ENCODE data around the gene CKB.
A peak's percentile ranks its signal among the peaks of the same experiment; 100 is the strongest.
"Not testable (repeated sequence)": the region's sequence is repeated elsewhere in the genome, so short reads cannot be mapped to it uniquely, and the experiment has no call there.

The CKB gene

GRCh38 chr14:103528587-103529382, 6.2 kb upstream of the CKB start, which contains the start of gene TRMT61A:
TRMT61A (plus strand) TSS chr14:103529196; CDS start chr14:103529979, 783 bp downstream.
- peak; percentile 82 for DNase-seq (ENCODE audit: extremely low read depth, insufficient read length)
- H3K27me3 ChIP-seq (replicated peaks; ENCODE audit: control insufficient read depth, insufficient read depth, low read length), result no peaks in the 10 kb centered on the region
- peak within 1 kb of the TSS; percentile 81 for H3K4me3 ChIP-seq (replicated peaks; ENCODE audit: low read depth, low read length)
- TF ChIP-seq, protein P1, sequence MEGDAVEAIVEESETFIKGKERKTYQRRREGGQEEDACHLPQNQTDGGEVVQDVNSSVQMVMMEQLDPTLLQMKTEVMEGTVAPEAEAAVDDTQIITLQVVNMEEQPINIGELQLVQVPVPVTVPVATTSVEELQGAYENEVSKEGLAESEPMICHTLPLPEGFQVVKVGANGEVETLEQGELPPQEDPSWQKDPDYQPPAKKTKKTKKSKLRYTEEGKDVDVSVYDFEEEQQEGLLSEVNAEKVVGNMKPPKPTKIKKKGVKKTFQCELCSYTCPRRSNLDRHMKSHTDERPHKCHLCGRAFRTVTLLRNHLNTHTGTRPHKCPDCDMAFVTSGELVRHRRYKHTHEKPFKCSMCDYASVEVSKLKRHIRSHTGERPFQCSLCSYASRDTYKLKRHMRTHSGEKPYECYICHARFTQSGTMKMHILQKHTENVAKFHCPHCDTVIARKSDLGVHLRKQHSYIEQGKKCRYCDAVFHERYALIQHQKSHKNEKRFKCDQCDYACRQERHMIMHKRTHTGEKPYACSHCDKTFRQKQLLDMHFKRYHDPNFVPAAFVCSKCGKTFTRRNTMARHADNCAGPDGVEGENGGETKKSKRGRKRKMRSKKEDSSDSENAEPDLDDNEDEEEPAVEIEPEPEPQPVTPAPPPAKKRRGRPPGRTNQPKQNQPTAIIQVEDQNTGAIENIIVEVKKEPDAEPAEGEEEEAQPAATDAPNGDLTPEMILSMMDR (IDR thresholded peaks at IDR 0.05; ENCODE audit: insufficient read depth, low read length, poor library complexity, severe bottlenecking), result no peak
- peaks cover 10% of the 10 kb centered on the region for H3K36me3 ChIP-seq (ENCODE audit: control insufficient read depth, insufficient read depth, low read length)

- peaks cover 10% of the 10 kb centered on the region for H3K36me3 ChIP-seq (ENCODE audit: control insufficient read depth, insufficient read depth, low read length)
- no peak for DNase-seq (ENCODE audit: extremely low read depth, insufficient read length)
- peak overlapping the region; percentile 81 for H3K4me3 ChIP-seq (replicated peaks; ENCODE audit: low read depth, low read length)
- H3K27me3 ChIP-seq (replicated peaks; ENCODE audit: control insufficient read depth, insufficient read depth, low read length), result no peaks in the 10 kb centered on the region
- TF ChIP-seq, protein P1 (IDR thresholded peaks at IDR 0.05; ENCODE audit: insufficient read depth, low read length, poor library complexity, severe bottlenecking), result no peak
These were observed 5.5 kb upstream of the CKB start for GRCh38 chr14:103528146-103528586.

- Histone ChIP-seq H3K4me3 (replicated peaks; ENCODE audit: low read depth, low read length) (peak overlapping the region; percentile 81), H3K27me3 (replicated peaks; ENCODE audit: control insufficient read depth, insufficient read depth, low read length) (no peaks in the 10 kb centered on the region; the same call in 1 of the 2 replicates), H3K36me3 (ENCODE audit: control insufficient read depth, insufficient read depth, low read length) (peaks cover 6% of the 10 kb centered on the region)
- peak; percentile 67 for DNase-seq (ENCODE audit: extremely low read depth, insufficient read length)
- TF ChIP-seq, protein P1 (IDR thresholded peaks at IDR 0.05; ENCODE audit: insufficient read depth, low read length, poor library complexity, severe bottlenecking), result no peak
These were observed 4.9 kb upstream of the CKB start for GRCh38 chr14:103527408-103528145.

DNA sequence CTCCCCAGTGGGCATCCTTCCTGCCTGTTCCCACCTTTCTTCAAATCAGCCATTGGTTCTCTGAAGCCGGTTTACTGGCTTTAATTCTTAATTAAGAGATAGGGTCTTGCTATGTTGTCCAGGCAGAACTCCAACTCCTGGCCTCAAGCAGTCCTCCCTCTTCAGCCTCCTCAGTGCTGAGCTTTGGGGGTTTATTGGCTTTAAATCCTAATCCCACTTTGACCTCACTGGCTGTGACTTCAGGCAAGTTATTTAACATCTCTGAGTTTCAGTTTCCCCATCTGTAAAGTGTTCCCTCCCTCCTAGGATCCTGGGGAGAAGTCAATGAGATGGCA, 4.3 kb upstream of the CKB start:
- no peak for DNase-seq (ENCODE audit: extremely low read depth, insufficient read length)
- no peak overlapping the region for H3K4me3 ChIP-seq (replicated peaks; ENCODE audit: low read depth, low read length)
- H3K36me3 ChIP-seq (ENCODE audit: control insufficient read depth, insufficient read depth, low read length), result no peaks in the 10 kb centered on the region; the same call in 1 of the 2 replicates
- H3K27me3 ChIP-seq (replicated peaks; ENCODE audit: control insufficient read depth, insufficient read depth, low read length), result no peaks in the 10 kb centered on the region; the same call in 1 of the 2 replicates
- TF ChIP-seq, protein P1 (IDR thresholded peaks at IDR 0.05; ENCODE audit: insufficient read depth, low read length, poor library complexity, severe bottlenecking), result no peak

GRCh38 chr14:103526247-103526913, 3.8 kb upstream of the CKB start:
- Histone ChIP-seq H3K4me3 (replicated peaks; ENCODE audit: low read depth, low read length) (no peak overlapping the region), H3K27me3 (replicated peaks; ENCODE audit: control insufficient read depth, insufficient read depth, low read length) (no peaks in the 10 kb centered on the region; the same call in 1 of the 2 replicates), H3K36me3 (ENCODE audit: control insufficient read depth, insufficient read depth, low read length) (no peaks in the 10 kb centered on the region; the same call in 1 of the 2 replicates)
- no peak for DNase-seq (ENCODE audit: extremely low read depth, insufficient read length)
- TF ChIP-seq, protein P1 (IDR thresholded peaks at IDR 0.05; ENCODE audit: insufficient read depth, low read length, poor library complexity, severe bottlenecking), result no peak

- H3K36me3 ChIP-seq (ENCODE audit: control insufficient read depth, insufficient read depth, low read length); DNase-seq (ENCODE audit: extremely low read depth, insufficient read length); H3K4me3 ChIP-seq (replicated peaks; ENCODE audit: low read depth, low read length); H3K27me3 ChIP-seq (replicated peaks; ENCODE audit: control insufficient read depth, insufficient read depth, low read length): not testable (repeated sequence)
These were observed 3.0 kb upstream of the CKB start for GRCh38 chr14:103525430-103526246.

Measured in GM06990 (cell line).